HG03135 (cell line): ENCODE measurements around the gene HDAC10.

ENCODE experiments used
- ATAC-seq: cut with Tn5 transposase; IDR thresholded peaks from one replicate; pipeline ENCODE4 v1.9.1; 2021; ENCODE audit warnings: mild to moderate bottlenecking, moderate library complexity; ENCODE audit not compliant: unreplicated experiment

The HDAC10 gene

GRCh38 chr22:50270666-50271394 lies 19.8 kb upstream of the HDAC10 start:
- peak; percentile 40 for ATAC-seq

- ATAC-seq, result peak; percentile 24
Measured at GRCh38 chr22:50269970-50270665, 19.1 kb upstream of the HDAC10 start, which contains the start of gene MAPK11. TSS of gene MAPK11 (minus strand) at chr22:50270380. CDS start at chr22:50270292, 88 bp downstream.

GRCh38 chr22:50269573-50269969 lies 18.5 kb upstream of the HDAC10 start:
- no peak for ATAC-seq

- no peak for ATAC-seq
Measured at GRCh38 chr22:50268655-50269113, 17.6 kb upstream of the HDAC10 start.

GRCh38 chr22:50267591-50268390 lies 16.7 kb upstream of the HDAC10 start:
- ATAC-seq, result no peak

GRCh38 chr22:50266994-50267393 lies 15.9 kb upstream of the HDAC10 start:
- no peak for ATAC-seq

- no peak for ATAC-seq
Measured at GRCh38 chr22:50264946-50265669, 14.0 kb upstream of the HDAC10 start.

GRCh38 chr22:50264104-50264745 lies 13.2 kb upstream of the HDAC10 start:
- ATAC-seq, result no peak

- no peak for ATAC-seq
Measured at GRCh38 chr22:50262973-50263617, 12.0 kb upstream of the HDAC10 start.

- no peak for ATAC-seq
Measured at GRCh38 chr22:50262460-50262911, 11.4 kb upstream of the HDAC10 start.

GRCh38 chr22:50261615-50262459 lies 10.8 kb upstream of the HDAC10 start, which contains the start of gene MAPK12:
TSS of gene MAPK12 (minus strand) at chr22:50261683. CDS start at chr22:50261509, 174 bp downstream.
- no peak for ATAC-seq

- no peak for ATAC-seq
Measured at GRCh38 chr22:50260801-50261614, 9.9 kb upstream of the HDAC10 start.

GRCh38 chr22:50260434-50260800 lies 9.4 kb upstream of the HDAC10 start:
- no peak for ATAC-seq

- ATAC-seq, result no peak
Measured at GRCh38 chr22:50259302-50259701, 8.2 kb upstream of the HDAC10 start.

- no peak for ATAC-seq
Measured at GRCh38 chr22:50258361-50259292, 7.6 kb upstream of the HDAC10 start.

- no peak for ATAC-seq
Measured at GRCh38 chr22:50257451-50258360, 6.6 kb upstream of the HDAC10 start.
